ENCODE data around the gene AFF2.

Gene AFF2

DNA sequence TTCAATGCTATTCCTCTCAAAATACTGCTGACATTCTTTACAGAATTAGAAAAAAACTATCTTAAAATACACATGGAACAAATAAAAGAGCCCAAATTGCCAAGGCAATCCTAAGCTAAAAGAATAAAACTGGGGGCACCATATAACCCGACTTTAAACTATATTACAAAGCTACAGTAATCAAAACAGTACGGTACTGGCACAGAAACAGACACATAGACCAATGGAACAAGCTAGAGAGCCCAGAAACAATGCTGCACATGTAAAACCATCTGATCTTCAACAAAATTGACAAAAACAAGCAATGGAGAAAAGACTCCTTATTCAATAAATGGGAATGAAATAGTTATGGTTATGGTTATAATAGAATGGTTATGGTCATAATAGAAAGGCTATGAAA lies 522.1 kb downstream of the AFF2 start:
- DNase-seq, result no peak

- no peak for DNase-seq
These were observed 532.0 kb downstream of the AFF2 start for GRCh38 chrX:149032449-149032848.

DNA sequence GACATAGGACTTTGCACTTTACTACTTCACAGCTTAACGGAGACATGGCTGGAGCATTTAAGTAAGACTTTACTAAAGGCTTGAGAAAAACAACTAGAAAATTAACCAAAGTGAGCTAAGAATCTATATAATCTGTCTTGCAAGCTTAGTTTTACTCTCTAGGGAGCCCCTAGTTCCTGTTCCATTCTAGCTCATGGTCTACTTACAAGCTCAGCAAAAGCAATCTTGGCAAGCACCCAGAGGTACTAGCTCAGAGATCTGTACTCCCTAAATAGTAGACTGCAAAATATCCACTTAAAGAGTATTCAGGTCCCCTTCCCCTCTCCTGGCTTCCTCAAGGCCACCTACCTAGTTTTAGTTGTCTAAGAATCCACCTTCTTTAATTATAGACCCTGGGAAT lies 535.7 kb downstream of the AFF2 start:
- no peak for DNase-seq

- no peak for DNase-seq
These were observed 537.0 kb downstream of the AFF2 start for GRCh38 chrX:149037281-149037870.

GRCh38 chrX:149039057-149039456 lies 538.6 kb downstream of the AFF2 start:
- no peak for DNase-seq

- DNase-seq, result no peak
These were observed 540.6 kb downstream of the AFF2 start for GRCh38 chrX:149040873-149041535.

DNA sequence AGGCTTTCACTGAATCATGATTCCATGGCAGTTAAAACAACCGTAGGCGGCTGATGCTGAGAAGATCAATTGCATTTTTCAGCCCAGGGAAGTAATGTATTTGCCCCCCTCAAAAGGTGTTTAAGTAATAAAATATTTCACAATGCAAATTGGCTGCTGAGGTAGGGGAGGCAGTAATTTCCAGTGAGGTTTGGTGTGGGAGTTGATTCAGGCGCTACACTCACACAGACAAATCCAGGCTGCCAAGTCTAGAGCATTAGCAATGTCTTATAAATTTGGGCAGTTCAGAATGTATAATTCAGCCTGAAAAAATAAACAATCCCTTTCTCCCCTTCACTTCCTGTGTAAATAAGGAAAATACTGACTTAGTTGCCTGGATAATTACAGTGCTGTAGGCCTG lies 543.0 kb downstream of the AFF2 start:
- no peak for DNase-seq

DNA sequence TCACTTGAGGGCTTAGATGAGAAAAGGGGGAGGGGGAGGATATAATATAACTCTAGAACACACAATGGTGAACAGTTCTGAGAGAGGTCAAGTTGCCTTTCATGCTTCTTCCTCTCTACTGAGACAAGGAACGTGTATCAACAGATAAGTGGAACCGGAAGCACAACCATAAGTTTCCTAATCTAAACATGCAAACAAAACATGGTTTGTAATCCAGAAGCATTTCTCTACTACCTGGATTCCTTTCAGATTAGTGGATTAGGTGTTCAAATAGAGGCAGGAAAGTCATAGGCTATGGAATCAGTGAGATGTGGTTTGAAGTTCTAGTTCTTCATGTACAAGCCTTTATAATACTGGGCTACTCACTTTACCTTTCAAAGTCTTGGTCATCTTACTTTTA lies 544.1 kb downstream of the AFF2 start:
- no peak for DNase-seq

- DNase-seq, result no peak
These were observed 545.3 kb downstream of the AFF2 start for GRCh38 chrX:149045645-149046210.
